Suprapubic skin (tissue), 4 donors: ENCODE results near the gene RPSA. TPM values are rescaled to one million over a fixed set of nuclear protein-coding genes. Genes with fewer than 3 reads are reported as not detected.

Experiments used
- DNase-seq, 2 donors: peaks; one replicate each; pipeline ENCODE4 v3.0.0-alpha.2; 2019; ENCODE audit warnings: low spot score in 2 of 2
- H3K27ac ChIP-seq: fragments of 200-600 bp; sonication (generic); one replicate; pipeline ENCODE4 v1.5.1; 2019
- H3K27me3 ChIP-seq: fragments of 200-600 bp; sonication (generic); one replicate; pipeline ENCODE4 v1.5.1; 2019
- H3K36me3 ChIP-seq: fragments of 200-600 bp; sonication (generic); one replicate; pipeline ENCODE4 v1.5.1; 2019
- H3K4me1 ChIP-seq: fragments of 200-600 bp; sonication (generic); one replicate; pipeline ENCODE4 v1.5.1; 2019
- H3K4me3 ChIP-seq: fragments of 200-600 bp; sonication (generic); one replicate; pipeline ENCODE4 v1.5.1; 2019; ENCODE audit warnings: mild to moderate bottlenecking
- H3K9me3 ChIP-seq: fragments of 200-600 bp; sonication (generic); one replicate; pipeline ENCODE4 v1.5.1; 2019
- CTCF ChIP-seq, 2 donors: fragments of 200-600 bp in 1 of 2; fragments of 450-650 bp in 1 of 2; sonication (generic) in 1 of 2; IDR thresholded peaks; one replicate each; pipeline ENCODE4 v1.5.1; 2016 to 2019; ENCODE audit warnings: antibody characterized with exemption in 2 of 2, mild to moderate bottlenecking in 1 of 2, moderate library complexity in 1 of 2
- EP300 ChIP-seq: sonication (generic); formaldehyde crosslinking; IDR thresholded peaks from one replicate; pipeline ENCODE4 v1.6.1; 2017; ENCODE audit warnings: antibody characterized with exemption
- POLR2A ChIP-seq, 2 donors: fragments of 450-650 bp; IDR thresholded peaks; one replicate each; pipeline ENCODE4 v1.6.1; 2017; ENCODE audit warnings: antibody characterized with exemption in 2 of 2, mild to moderate bottlenecking in 2 of 2, moderate library complexity in 2 of 2
- POLR2AphosphoS5 ChIP-seq, 3 donors: sonication (generic); formaldehyde crosslinking; IDR thresholded peaks; one replicate each; pipeline ENCODE4 v1.6.1; 2017; ENCODE audit warnings: antibody characterized with exemption in 3 of 3
- WGBS: methylation state at CpG from one replicate; pipeline ENCODE4 v1.1.5; 2018; 5-methylcytosine and 5-hydroxymethylcytosine counted together
- total RNA-seq, 4 donors: library from RNA; depleted of rRNA; stranded (reverse); fragments of >200 nt; gene quantifications; one replicate each; pipeline ENCODE4 v1.1.0, GENCODE V29; 2016

RPSA gene
- total RNA-seq, 4 donors from 2014 or later = 758 to 1,526 (median 1,196) TPM

- H3K36me3 ChIP-seq = peaks cover 29% of the 10 kb centered on the region
- no peaks in the 10 kb centered on the region for H3K27me3 ChIP-seq
- WGBS = 59% methylated on average over 13 of the region's 13 CpGs
- H3K9me3 ChIP-seq = no peaks in the 10 kb centered on the region
- TF ChIP-seq POLR2AphosphoS5 (IDR thresholded peaks at IDR 0.05) (no peak), EP300 (no peak), CTCF (IDR thresholded peaks at IDR 0.05) (no peak), POLR2A (IDR thresholded peaks at IDR 0.05) (no peak)
- H3K4me3 ChIP-seq = peak overlapping the region; percentile 86
- H3K27ac ChIP-seq = peak overlapping the region; percentile 90
- H3K4me1 ChIP-seq = peaks cover 31% of the 10 kb centered on the region
- no peak for DNase-seq
Observed at GRCh38 chr3:39405687-39406367, 693 bp upstream of the RPSA start.

- Histone ChIP-seq H3K27ac (peak overlapping the region; percentile 90), H3K4me1 (peaks cover 31% of the 10 kb centered on the region), H3K27me3 (no peaks in the 10 kb centered on the region), H3K9me3 (no peaks in the 10 kb centered on the region), H3K4me3 (peak overlapping the region; percentile 86), H3K36me3 (peaks cover 35% of the 10 kb centered on the region)
- WGBS = 3% methylated on average over 9 of the region's 9 CpGs
- no peak for TF ChIP-seq CTCF (IDR thresholded peaks at IDR 0.05)
- TF ChIP-seq EP300 = no peak
- TF ChIP-seq POLR2AphosphoS5 (IDR thresholded peaks at IDR 0.05) = no peak
- no peak for TF ChIP-seq POLR2A (IDR thresholded peaks at IDR 0.05)
- DNase-seq = no peak
Observed at GRCh38 chr3:39407259-39407629, 724 bp downstream of the RPSA start.

GRCh38 chr3:39407773-39408492 lies 1.4 kb downstream of the RPSA start:
- peak overlapping the region; percentile 86 for H3K4me3 ChIP-seq
- no peak for DNase-seq
- H3K36me3 ChIP-seq = peaks cover 42% of the 10 kb centered on the region
- no peaks in the 10 kb centered on the region for H3K27me3 ChIP-seq
- no peaks in the 10 kb centered on the region for H3K9me3 ChIP-seq
- no peak for TF ChIP-seq CTCF (IDR thresholded peaks at IDR 0.05)
- no peak for TF ChIP-seq POLR2A (IDR thresholded peaks at IDR 0.05)
- no peak for TF ChIP-seq POLR2AphosphoS5 (IDR thresholded peaks at IDR 0.05)
- TF ChIP-seq EP300 = no peak
- H3K27ac ChIP-seq = no peak overlapping the region
- 62% methylated on average over 6 of the region's 6 CpGs for WGBS
- peaks cover 35% of the 10 kb centered on the region for H3K4me1 ChIP-seq

- H3K4me3 ChIP-seq = no peak overlapping the region
- no peak overlapping the region for H3K27ac ChIP-seq
- peaks cover 50% of the 10 kb centered on the region for H3K36me3 ChIP-seq
Observed at GRCh38 chr3:39408493-39409372, 2.2 kb downstream of the RPSA start.

More at GRCh38 chr3:39408493-39409372, 2.2 kb downstream of the RPSA start:
- Histone ChIP-seq H3K27me3 (no peaks in the 10 kb centered on the region), H3K9me3 (no peaks in the 10 kb centered on the region), H3K4me1 (peaks cover 35% of the 10 kb centered on the region)
- DNase-seq = no peak
- WGBS = 83% methylated on average over 21 of the region's 21 CpGs
- TF ChIP-seq POLR2AphosphoS5 (IDR thresholded peaks at IDR 0.05) (no peak), EP300 (no peak), POLR2A (IDR thresholded peaks at IDR 0.05) (no peak), CTCF (IDR thresholded peaks at IDR 0.05) (no peak)
